Spleen (tissue), 11 donors: ENCODE results near the gene ADAMTS18. TPM values are rescaled to one million over a fixed set of nuclear protein-coding genes. Genes with fewer than 3 reads are reported as not detected.

ENCODE experiments used
- DNase-seq: peaks from one replicate; pipeline ENCODE4 v3.0.0-alpha.2; 2020
- H3K27ac ChIP-seq, 8 donors: fragments of 200-600 bp; sonication (generic) in 7 of 8; 1 replicate in 4 of 8; 2 replicates in 4 of 8; pipeline versions ENCODE4 v1.5.0 to v1.8.0; 2016 to 2021; ENCODE audit warnings: inconsistent platforms in 4 of 8, mild to moderate bottlenecking in 4 of 8, moderate library complexity in 1 of 8
- H3K27me3 ChIP-seq, 7 donors: fragments of 200-600 bp; sonication (generic) in 6 of 7; replicated peaks in 1 of 7; 1 replicate in 4 of 7; 2 replicates in 3 of 7; pipeline versions ENCODE4 v1.5.0 to v1.8.0; 2016 to 2021; ENCODE audit warnings: inconsistent platforms in 3 of 7, mild to moderate bottlenecking in 1 of 7
- H3K36me3 ChIP-seq, 6 donors: fragments of 200-600 bp; sonication (generic) in 5 of 6; 1 replicate in 4 of 6; 2 replicates in 2 of 6; pipeline versions ENCODE4 v1.5.0 to v1.8.0; 2016 to 2021; ENCODE audit warnings: inconsistent platforms in 2 of 6
- H3K4me1 ChIP-seq, 6 donors: fragments of 200-600 bp; sonication (generic) in 5 of 6; 1 replicate in 3 of 6; 2 replicates in 3 of 6; pipeline versions ENCODE4 v1.5.0 to v1.8.0; 2016 to 2021; ENCODE audit warnings: inconsistent platforms in 3 of 6
- H3K4me3 ChIP-seq, 8 donors: fragments of 200-600 bp; sonication (generic) in 7 of 8; 1 replicate in 4 of 8; 2 replicates in 4 of 8; pipeline versions ENCODE4 v1.5.0 to v1.8.0; 2016 to 2021; ENCODE audit warnings: inconsistent platforms in 4 of 8, mild to moderate bottlenecking in 4 of 8, moderate library complexity in 2 of 8
- H3K9me3 ChIP-seq, 8 donors: fragments of 200-600 bp; sonication (generic) in 7 of 8; 1 replicate in 4 of 8; 2 replicates in 4 of 8; pipeline versions ENCODE4 v1.5.0 to v1.8.0; 2016 to 2021; ENCODE audit warnings: inconsistent platforms in 4 of 8
- POLR2A ChIP-seq, 3 donors: fragments of 450-650 bp; IDR thresholded peaks; one replicate each; pipeline ENCODE4 v1.5.1; 2017; ENCODE audit warnings: antibody characterized with exemption in 3 of 3, mild to moderate bottlenecking in 1 of 3
- POLR2AphosphoS5 ChIP-seq, 3 donors: sonication (generic); formaldehyde crosslinking; IDR thresholded peaks; one replicate each; pipeline ENCODE4 v1.5.1; 2017; ENCODE audit warnings: antibody characterized with exemption in 3 of 3
- WGBS, 5 donors: extraction: QIAGEN DNeasy Blood & Tissue Kit in 3 of 5; methylation state at CpG; one replicate each; pipeline versions ENCODE4 v1.1.5 to v1.1.7; 2013 to 2018; 5-methylcytosine and 5-hydroxymethylcytosine counted together
- intact Hi-C: fragments of 100-400 bp; cut with DNase I; formaldehyde crosslinking; loops from one replicate; pipeline ENCODE4 v1.15.0; 2023; ENCODE audit warnings: low total_unique reads
- polyA plus RNA-seq, 3 donors: library from polyadenylated mRNA; stranded (reverse); fragments of 200-250 nt; gene quantifications; one replicate each; pipeline ENCODE4 v1.2.1, GENCODE V29; 2013
- total RNA-seq, 7 donors: library from RNA; depleted of rRNA in 3 of 7; stranded (reverse); fragments of >200 nt in 3 of 7; fragmentation: NEBNext Ultra II Directional in 4 of 7; extraction: Animal tissue kit (Norgen Biotek cat#: 25700) in 4 of 7; gene quantifications; one replicate each; pipeline versions ENCODE4 v1.1.0 to v1.2.1, GENCODE V29; 2016 to 2021
- TF ChIP-seq, protein P1 (sequence below), 11 experiments: fragments of 200-600 bp in 7 of 11; fragments of 450-650 bp in 4 of 11; sonication (generic) in 4 of 11; IDR thresholded peaks in 8 of 11; conservative IDR thresholded peaks in 3 of 11; 1 replicate in 7 of 11; 2 replicates in 4 of 11; pipeline versions ENCODE4 v1.4.0 to v1.8.0; 2016 to 2021; ENCODE audit warnings: antibody characterized with exemption in 11 of 11, inconsistent platforms in 4 of 11, mild to moderate bottlenecking in 1 of 11
- donor health status: healthy with polysubstance abuse.
- donor health status: DM: no; HTN: no; CAD: no; lungs with moderate emphysema.
- donor health status: DM: no; HTN: no; CAD: no.
- donor health status: Bipolar disorder and iron deficiency.
- donor health status: healthy.
- donor health status: DM: no; HTN: no; CAD: no.
- donor health status: DM: yes; HTN: yes; CAD: no.

The ADAMTS18 gene
- total and polyA plus RNA-seq, 10 donors, result not detected

DNA sequence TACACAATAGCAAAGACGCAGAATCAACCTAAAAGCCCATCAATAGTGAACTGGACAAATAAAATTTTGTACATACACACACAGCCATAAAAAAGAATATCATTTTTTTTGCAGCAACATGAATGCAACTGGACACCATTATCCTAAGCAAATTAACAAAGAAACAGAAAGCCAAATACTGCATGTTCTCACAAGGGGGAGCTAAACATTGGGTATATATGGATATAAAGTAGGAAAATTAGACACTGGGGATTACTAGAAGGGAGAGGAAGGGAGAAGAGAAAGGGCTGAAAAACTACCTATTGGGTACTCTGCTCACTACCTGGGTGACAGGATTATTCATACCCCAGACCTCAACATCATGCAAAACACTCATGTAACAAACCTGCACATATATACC, 28.2 kb downstream of the ADAMTS18 start:
- Histone ChIP-seq H3K4me1 (no peaks in the 10 kb centered on the region), H3K27me3 (no peaks in the 10 kb centered on the region), H3K27ac (no peak overlapping the region), H3K9me3 (peaks cover 0 to 18% (median 6%) of the 10 kb centered on the region in 8 donors), H3K4me3 (no peak overlapping the region), H3K36me3 (no peaks in the 10 kb centered on the region)
- DNase-seq, result no peak
- intact Hi-C loops, result no loop called here
- whole genome bisulfite sequencing, 5 donors, result 85 to 96% (median 89%) methylated on average over 1 of the region's 1 CpG
- TF ChIP-seq POLR2AphosphoS5 (IDR thresholded peaks at IDR 0.05), result no peak
- TF ChIP-seq, protein P1, sequence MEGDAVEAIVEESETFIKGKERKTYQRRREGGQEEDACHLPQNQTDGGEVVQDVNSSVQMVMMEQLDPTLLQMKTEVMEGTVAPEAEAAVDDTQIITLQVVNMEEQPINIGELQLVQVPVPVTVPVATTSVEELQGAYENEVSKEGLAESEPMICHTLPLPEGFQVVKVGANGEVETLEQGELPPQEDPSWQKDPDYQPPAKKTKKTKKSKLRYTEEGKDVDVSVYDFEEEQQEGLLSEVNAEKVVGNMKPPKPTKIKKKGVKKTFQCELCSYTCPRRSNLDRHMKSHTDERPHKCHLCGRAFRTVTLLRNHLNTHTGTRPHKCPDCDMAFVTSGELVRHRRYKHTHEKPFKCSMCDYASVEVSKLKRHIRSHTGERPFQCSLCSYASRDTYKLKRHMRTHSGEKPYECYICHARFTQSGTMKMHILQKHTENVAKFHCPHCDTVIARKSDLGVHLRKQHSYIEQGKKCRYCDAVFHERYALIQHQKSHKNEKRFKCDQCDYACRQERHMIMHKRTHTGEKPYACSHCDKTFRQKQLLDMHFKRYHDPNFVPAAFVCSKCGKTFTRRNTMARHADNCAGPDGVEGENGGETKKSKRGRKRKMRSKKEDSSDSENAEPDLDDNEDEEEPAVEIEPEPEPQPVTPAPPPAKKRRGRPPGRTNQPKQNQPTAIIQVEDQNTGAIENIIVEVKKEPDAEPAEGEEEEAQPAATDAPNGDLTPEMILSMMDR (IDR thresholded peaks at IDR 0.05 in 8 of 11, conservative IDR thresholded peaks at IDR 0.05 in 3 of 11), result no peak
- TF ChIP-seq POLR2A (IDR thresholded peaks at IDR 0.05), result no peak

DNA sequence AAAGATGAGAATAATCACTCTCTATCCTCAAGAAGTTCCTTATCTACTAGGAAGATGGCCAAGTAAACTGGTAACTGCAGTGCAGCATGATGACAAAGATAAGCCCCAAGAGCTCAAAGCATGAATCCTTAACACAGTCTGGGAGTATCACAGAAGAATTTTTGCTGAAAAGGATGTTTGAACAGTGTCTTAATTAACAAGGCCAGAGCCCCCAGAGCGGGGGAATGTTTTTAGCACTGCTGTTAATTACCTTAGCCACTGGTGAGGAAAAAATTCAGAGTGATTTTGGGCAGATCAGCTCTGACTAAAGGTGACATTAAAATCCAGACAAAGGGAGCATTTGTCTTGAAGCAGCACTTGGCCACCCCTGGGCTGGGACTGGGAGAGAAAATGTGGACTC, 30.1 kb downstream of the ADAMTS18 start:
- intact Hi-C loops, result no loop called here
- 20 to 78% (median 64%) methylated on average over 1 of the region's 1 CpG for WGBS, 5 donors
- TF ChIP-seq POLR2A (IDR thresholded peaks at IDR 0.05) (no peak), POLR2AphosphoS5 (IDR thresholded peaks at IDR 0.05) (no peak)
- TF ChIP-seq, protein P1 (IDR thresholded peaks at IDR 0.05 in 8 of 11, conservative IDR thresholded peaks at IDR 0.05 in 3 of 11), result no peak

DNA sequence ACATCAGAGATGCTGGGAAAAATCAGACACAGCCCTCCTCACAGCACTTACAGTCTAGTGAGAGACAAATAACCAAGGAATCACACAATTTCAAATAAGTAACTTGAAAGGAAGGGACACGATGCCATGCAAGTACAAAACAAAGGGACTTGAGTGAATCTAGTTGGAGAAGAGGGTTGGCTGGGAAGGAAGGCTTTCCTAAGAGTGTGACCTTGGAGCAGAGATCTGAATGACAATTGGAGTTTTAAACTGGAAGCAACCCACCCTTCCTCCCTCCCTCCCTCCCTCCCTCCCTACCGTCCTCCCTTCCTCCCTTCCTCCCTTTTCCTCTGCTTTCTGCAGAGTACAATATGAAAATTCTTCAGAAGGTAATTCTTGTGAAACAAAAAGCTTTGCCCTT, 31.1 kb downstream of the ADAMTS18 start:
- H3K36me3 ChIP-seq, result no peaks in the 10 kb centered on the region
- peaks cover 0 to 7% (median 0%) of the 10 kb centered on the region in 7 donors for H3K27me3 ChIP-seq
- intact Hi-C loops, result no loop called here
- 24 to 40% (median 35%) methylated on average over 2 of the region's 2 CpGs for WGBS, 5 donors
- H3K9me3 ChIP-seq, result peaks cover 0 to 18% (median 6%) of the 10 kb centered on the region in 8 donors
- no peaks in the 10 kb centered on the region for H3K4me1 ChIP-seq
- no peak overlapping the region for H3K27ac ChIP-seq
- no peak overlapping the region for H3K4me3 ChIP-seq
- DNase-seq, result no peak
- TF ChIP-seq POLR2AphosphoS5 (IDR thresholded peaks at IDR 0.05), result no peak
- no peak for TF ChIP-seq POLR2A (IDR thresholded peaks at IDR 0.05)
- TF ChIP-seq, protein P1 (IDR thresholded peaks at IDR 0.05 in 8 of 11, conservative IDR thresholded peaks at IDR 0.05 in 3 of 11), result no peak

More for the DNA sequence above, 30.1 kb downstream of the ADAMTS18 start:
- peaks cover 0 to 18% (median 6%) of the 10 kb centered on the region in 8 donors for H3K9me3 ChIP-seq
- H3K36me3 ChIP-seq, result no peaks in the 10 kb centered on the region
- no peaks in the 10 kb centered on the region for H3K27me3 ChIP-seq
- no peak for DNase-seq
- H3K4me1 ChIP-seq, result no peaks in the 10 kb centered on the region
- no peak overlapping the region for H3K27ac ChIP-seq
- H3K4me3 ChIP-seq, result no peak overlapping the region

DNA sequence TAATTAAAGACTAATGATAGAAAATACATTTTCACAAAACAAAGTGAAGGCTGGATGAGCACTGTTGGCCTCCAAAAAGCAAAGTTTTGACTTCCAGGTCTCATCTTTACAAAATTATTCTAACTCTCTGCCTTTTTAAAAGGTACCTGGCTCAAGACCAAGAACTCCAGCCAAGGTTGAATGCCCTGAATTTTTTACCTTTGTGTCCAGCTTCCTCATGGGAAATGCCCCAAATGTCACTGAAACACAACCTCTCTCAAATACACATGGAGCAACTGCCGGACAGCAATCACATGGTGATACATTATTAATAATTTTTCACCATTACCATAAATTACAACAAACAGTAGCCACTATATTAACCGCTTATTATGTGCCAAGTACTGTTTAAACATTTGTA, 32.2 kb downstream of the ADAMTS18 start:
- TF ChIP-seq POLR2AphosphoS5 (IDR thresholded peaks at IDR 0.05), result no peak
- TF ChIP-seq POLR2A (IDR thresholded peaks at IDR 0.05), result no peak
- TF ChIP-seq, protein P1 (IDR thresholded peaks at IDR 0.05 in 8 of 11, conservative IDR thresholded peaks at IDR 0.05 in 3 of 11), result no peak
- peaks cover 0 to 15% (median 0%) of the 10 kb centered on the region in 7 donors for H3K27me3 ChIP-seq
- no peaks in the 10 kb centered on the region for H3K4me1 ChIP-seq
- no peak for DNase-seq
- peaks cover 0 to 9% (median 3%) of the 10 kb centered on the region in 8 donors for H3K9me3 ChIP-seq
- intact Hi-C loops, result no loop called here
- no peak overlapping the region for H3K4me3 ChIP-seq
- WGBS, 5 donors, result 59 to 87% (median 71%) methylated on average over 2 of the region's 2 CpGs
- H3K27ac ChIP-seq, result no peak overlapping the region
- no peaks in the 10 kb centered on the region for H3K36me3 ChIP-seq
